ENCODE measurements around the gene TMEM50B.

DNA sequence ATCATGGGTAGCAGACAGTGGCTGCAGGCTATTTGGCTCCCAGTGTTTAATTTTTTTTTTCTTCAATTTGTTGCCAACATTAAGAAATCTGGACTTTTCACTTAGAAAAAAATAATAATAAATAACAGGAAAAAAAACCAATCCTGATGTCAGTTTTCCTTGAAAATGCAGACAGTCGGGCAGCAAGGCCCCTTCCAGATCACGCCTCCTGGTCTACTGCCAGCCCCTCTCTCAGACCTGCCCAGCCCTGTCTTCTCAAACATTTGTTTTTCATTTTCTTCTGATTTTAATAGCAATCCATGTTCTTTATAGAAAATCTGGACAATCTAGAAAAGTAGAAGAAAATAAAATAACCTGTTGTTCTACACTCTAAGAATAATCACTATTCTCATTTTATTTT, 61.1 kb downstream of the TMEM50B start:
- TF ChIP-seq, protein P1, sequence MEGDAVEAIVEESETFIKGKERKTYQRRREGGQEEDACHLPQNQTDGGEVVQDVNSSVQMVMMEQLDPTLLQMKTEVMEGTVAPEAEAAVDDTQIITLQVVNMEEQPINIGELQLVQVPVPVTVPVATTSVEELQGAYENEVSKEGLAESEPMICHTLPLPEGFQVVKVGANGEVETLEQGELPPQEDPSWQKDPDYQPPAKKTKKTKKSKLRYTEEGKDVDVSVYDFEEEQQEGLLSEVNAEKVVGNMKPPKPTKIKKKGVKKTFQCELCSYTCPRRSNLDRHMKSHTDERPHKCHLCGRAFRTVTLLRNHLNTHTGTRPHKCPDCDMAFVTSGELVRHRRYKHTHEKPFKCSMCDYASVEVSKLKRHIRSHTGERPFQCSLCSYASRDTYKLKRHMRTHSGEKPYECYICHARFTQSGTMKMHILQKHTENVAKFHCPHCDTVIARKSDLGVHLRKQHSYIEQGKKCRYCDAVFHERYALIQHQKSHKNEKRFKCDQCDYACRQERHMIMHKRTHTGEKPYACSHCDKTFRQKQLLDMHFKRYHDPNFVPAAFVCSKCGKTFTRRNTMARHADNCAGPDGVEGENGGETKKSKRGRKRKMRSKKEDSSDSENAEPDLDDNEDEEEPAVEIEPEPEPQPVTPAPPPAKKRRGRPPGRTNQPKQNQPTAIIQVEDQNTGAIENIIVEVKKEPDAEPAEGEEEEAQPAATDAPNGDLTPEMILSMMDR (IDR thresholded peaks at IDR 0.05) = no peak
- no peak for TF ChIP-seq POLR2A (IDR thresholded peaks at IDR 0.05)
